Tibial artery (tissue), 4 donors: ENCODE results near the gene CCDC122.

ENCODE experiments used
- DNase-seq, 2 donors: peaks; one replicate each; pipeline ENCODE4 v3.0.0-alpha.2; 2019
- H3K27ac ChIP-seq, 2 donors: fragments of 200-600 bp; sonication (generic) in 1 of 2; 1 replicate in 1 of 2; 2 replicates in 1 of 2; pipeline ENCODE4 v1.5.1; 2018 to 2019; ENCODE audit warnings: mild to moderate bottlenecking in 1 of 2
- H3K27me3 ChIP-seq, 2 donors: fragments of 200-600 bp; sonication (generic) in 1 of 2; one replicate each; pipeline versions ENCODE4 v1.5.1 to v1.6.0; 2016 to 2019
- H3K36me3 ChIP-seq, 3 donors: fragments of 200-600 bp; sonication (generic) in 2 of 3; one replicate each; pipeline ENCODE4 v1.5.1; 2016 to 2019; ENCODE audit warnings: mild to moderate bottlenecking in 2 of 3
- H3K4me1 ChIP-seq, 4 donors: fragments of 200-600 bp; sonication (generic) in 2 of 4; 1 replicate in 3 of 4; 2 replicates in 1 of 4; pipeline ENCODE4 v1.5.1; 2016 to 2019
- H3K4me3 ChIP-seq, 2 donors: fragments of 200-600 bp; sonication (generic) in 1 of 2; 1 replicate in 1 of 2; 2 replicates in 1 of 2; pipeline ENCODE4 v1.5.1; 2018 to 2019; ENCODE audit warnings: mild to moderate bottlenecking in 2 of 2
- H3K9me3 ChIP-seq, 3 donors: fragments of 200-600 bp; sonication (generic) in 1 of 3; one replicate each; pipeline ENCODE4 v1.5.1; 2016 to 2019
- intact Hi-C: fragments of 100-400 bp; cut with DNase I; formaldehyde crosslinking; loops from one replicate; pipeline ENCODE4 v1.15.0; 2023; ENCODE audit warnings: low total_unique reads
- TF ChIP-seq, protein P1 (sequence below), 2 experiments: fragments of 200-600 bp in 1 of 2; fragments of 450-650 bp in 1 of 2; IDR thresholded peaks; one replicate each; pipeline ENCODE4 v1.5.1; 2017 to 2019; ENCODE audit warnings: antibody characterized with exemption in 2 of 2, mild to moderate bottlenecking in 1 of 2, moderate library complexity in 1 of 2

Gene CCDC122

DNA sequence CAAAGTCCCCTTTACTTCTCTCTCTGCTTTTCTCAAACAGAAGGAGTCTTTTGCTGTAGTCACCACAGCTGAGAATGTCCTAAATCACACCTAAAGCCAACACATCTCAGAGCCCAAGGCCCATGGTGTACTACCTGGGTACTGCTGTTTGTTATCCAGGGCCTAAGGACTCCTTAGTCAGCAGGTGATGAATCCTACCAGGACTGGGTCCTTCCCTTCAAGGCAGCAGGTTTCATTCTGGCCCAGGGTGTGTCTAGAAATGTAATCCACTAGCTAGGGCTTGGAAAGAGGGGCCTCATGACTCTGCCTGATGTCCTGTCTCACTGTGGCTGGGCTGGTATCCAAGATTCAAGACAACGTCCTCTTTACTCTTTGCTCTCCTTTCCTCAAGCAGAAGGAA, 56.6 kb downstream of the CCDC122 start:
- TF ChIP-seq, protein P1, sequence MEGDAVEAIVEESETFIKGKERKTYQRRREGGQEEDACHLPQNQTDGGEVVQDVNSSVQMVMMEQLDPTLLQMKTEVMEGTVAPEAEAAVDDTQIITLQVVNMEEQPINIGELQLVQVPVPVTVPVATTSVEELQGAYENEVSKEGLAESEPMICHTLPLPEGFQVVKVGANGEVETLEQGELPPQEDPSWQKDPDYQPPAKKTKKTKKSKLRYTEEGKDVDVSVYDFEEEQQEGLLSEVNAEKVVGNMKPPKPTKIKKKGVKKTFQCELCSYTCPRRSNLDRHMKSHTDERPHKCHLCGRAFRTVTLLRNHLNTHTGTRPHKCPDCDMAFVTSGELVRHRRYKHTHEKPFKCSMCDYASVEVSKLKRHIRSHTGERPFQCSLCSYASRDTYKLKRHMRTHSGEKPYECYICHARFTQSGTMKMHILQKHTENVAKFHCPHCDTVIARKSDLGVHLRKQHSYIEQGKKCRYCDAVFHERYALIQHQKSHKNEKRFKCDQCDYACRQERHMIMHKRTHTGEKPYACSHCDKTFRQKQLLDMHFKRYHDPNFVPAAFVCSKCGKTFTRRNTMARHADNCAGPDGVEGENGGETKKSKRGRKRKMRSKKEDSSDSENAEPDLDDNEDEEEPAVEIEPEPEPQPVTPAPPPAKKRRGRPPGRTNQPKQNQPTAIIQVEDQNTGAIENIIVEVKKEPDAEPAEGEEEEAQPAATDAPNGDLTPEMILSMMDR (IDR thresholded peaks at IDR 0.05), result no peak
- peaks cover 0 to 4% (median 0%) of the 10 kb centered on the region in 3 donors for H3K9me3 ChIP-seq
- no peaks in the 10 kb centered on the region for H3K27me3 ChIP-seq
- intact Hi-C loops, result no loop called here
- no peak for DNase-seq
- no peak overlapping the region for H3K27ac ChIP-seq
- no peak overlapping the region for H3K4me3 ChIP-seq
- no peaks in the 10 kb centered on the region for H3K4me1 ChIP-seq
- H3K36me3 ChIP-seq, result no peaks in the 10 kb centered on the region

- no peak for DNase-seq
- Histone ChIP-seq H3K4me1 (peaks cover 0 to 23% (median 12%) of the 10 kb centered on the region in 4 donors), H3K9me3 (no peaks in the 10 kb centered on the region), H3K4me3 (no peak overlapping the region), H3K27ac (no peak overlapping the region), H3K27me3 (no peaks in the 10 kb centered on the region), H3K36me3 (no peaks in the 10 kb centered on the region)
- TF ChIP-seq, protein P1 (IDR thresholded peaks at IDR 0.05), result no peak
- intact Hi-C loops, result no loop called here
These were observed 63.1 kb downstream of the CCDC122 start for GRCh38 chr13:43816401-43816889.

- peak overlapping the region in 1 of 2 donors; percentile 58 for H3K27ac ChIP-seq
- TF ChIP-seq, protein P1 (IDR thresholded peaks at IDR 0.05), result no peak
- intact Hi-C loops, result no loop called here
- no peak overlapping the region for H3K4me3 ChIP-seq
- no peak for DNase-seq
- no peaks in the 10 kb centered on the region for H3K36me3 ChIP-seq
- no peaks in the 10 kb centered on the region for H3K9me3 ChIP-seq
- H3K27me3 ChIP-seq, result no peaks in the 10 kb centered on the region
- H3K4me1 ChIP-seq, result peaks cover 0 to 23% (median 12%) of the 10 kb centered on the region in 4 donors
These were observed 64.3 kb downstream of the CCDC122 start for GRCh38 chr13:43815204-43815603.

- no peaks in the 10 kb centered on the region for H3K9me3 ChIP-seq
- H3K27me3 ChIP-seq, result no peaks in the 10 kb centered on the region
- H3K4me3 ChIP-seq, result no peak overlapping the region
- intact Hi-C loops, result loop anchor here (10.0 kb wide), 4 partner anchors 504 to 1214 kb away; no protein-coding TSS in a partner anchor
- H3K36me3 ChIP-seq, result no peaks in the 10 kb centered on the region
- H3K27ac ChIP-seq, result no peak overlapping the region
- peaks cover 0 to 5% (median 4%) of the 10 kb centered on the region in 4 donors for H3K4me1 ChIP-seq
- TF ChIP-seq, protein P1 (IDR thresholded peaks at IDR 0.05), result no peak
- no peak for DNase-seq
These were observed 70.9 kb downstream of the CCDC122 start for GRCh38 chr13:43808676-43809075.

GRCh38 chr13:43805681-43806128, 73.8 kb downstream of the CCDC122 start:
- intact Hi-C loops, result loop anchor here (10.0 kb wide), 4 partner anchors 501 to 1211 kb away; no protein-coding TSS in a partner anchor
- H3K4me1 ChIP-seq, result peaks cover 0 to 5% (median 4%) of the 10 kb centered on the region in 4 donors
- no peaks in the 10 kb centered on the region for H3K9me3 ChIP-seq
- H3K27ac ChIP-seq, result no peak overlapping the region
- H3K27me3 ChIP-seq, result no peaks in the 10 kb centered on the region
- TF ChIP-seq, protein P1 (IDR thresholded peaks at IDR 0.05), result no peak
- H3K36me3 ChIP-seq, result no peaks in the 10 kb centered on the region
- no peak for DNase-seq
- H3K4me3 ChIP-seq, result no peak overlapping the region
